NCI-H2196 treated with DMSO at 0.1 percent for 48 hours (cell line): Measurements from ENCODE around the gene RNPEPL1.

Experiments used
- DNase-seq: peaks from one replicate; lab custom pipeline; 2025; ENCODE audit not compliant: unreplicated experiment; lab: John Stamatoyannopoulos, UW

Gene RNPEPL1

GRCh38 chr2:240624011-240624949 lies 56.0 kb downstream of the RNPEPL1 start:
- no peak for DNase-seq

DNA sequence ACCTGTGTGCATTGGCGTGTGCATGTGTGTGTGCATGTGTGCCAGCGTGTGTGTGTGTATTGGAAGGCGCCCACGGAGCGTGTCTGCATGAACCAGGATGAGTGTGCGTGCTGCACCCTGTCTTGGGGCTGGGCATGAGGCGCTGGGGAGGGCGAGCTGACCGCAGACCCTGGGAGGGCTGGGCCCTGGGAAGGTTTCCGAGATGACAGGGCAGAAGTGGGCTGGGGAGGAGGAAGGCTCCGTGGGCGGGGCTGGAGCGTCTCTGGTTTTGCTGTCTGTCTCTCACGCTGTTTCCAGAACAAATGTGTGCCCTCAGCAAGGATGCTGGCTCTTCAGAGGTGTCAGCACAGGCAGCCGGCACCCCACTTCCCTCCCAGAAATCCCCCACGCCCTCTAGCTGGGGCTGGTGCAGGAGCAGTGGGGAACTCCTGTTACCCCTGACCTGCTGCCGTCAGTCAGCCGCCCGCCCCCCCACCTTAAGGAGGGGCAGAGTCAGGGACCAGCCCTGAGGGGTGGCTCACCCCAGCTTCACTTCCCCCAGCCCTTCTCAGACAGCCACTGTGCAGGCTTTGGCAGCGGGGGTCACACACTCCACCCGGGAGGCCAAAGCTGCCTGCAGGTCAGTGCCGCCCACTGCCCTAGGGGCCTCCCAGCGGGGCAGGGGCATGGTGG lies 56.8 kb downstream of the RNPEPL1 start, which contains the start of gene GPR35:
GPR35 (plus strand) TSS at position 531 of the 672 bp plus-strand sequence. CDS start 4,473 bp downstream, outside the sequence.
- DNase-seq, result no peak

DNA sequence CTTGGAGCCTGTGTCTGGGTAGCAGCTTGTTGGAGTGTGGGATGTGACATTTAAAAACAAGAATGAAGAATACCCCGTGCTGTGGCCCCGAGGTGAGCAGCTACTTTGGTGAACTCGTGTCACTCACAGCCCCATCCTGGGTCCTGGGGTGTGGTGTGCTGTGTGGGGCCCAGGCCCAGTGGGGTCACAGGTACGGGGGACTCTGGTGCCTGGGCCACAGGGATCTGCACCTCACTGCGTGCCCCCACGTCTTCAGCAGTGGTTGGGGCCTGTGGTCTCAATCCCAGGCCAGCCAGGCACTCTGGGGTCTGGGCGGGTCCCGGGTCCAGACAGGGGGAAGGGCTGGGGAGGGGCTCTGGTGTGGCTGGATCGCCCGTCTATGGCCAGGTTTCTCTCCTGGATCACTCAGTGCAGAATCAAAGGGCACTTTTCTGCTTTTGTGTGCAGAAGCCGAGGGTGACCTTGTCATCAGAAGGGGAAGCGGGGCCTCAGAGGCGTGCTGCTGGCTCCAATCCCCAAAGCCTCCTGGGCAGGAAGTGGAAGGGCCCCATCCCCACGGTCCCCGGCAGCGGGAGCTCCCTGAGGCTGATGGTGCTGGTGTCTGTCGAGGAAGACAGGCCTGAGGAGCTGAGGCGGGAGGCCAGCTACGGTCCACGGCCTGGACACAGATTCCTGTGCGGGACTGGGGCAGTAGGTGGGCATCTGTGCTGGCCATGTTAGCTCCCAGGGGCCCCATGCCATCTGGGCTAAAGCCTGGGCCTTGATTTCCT lies 58.4 kb downstream of the RNPEPL1 start:
- no peak for DNase-seq

DNA sequence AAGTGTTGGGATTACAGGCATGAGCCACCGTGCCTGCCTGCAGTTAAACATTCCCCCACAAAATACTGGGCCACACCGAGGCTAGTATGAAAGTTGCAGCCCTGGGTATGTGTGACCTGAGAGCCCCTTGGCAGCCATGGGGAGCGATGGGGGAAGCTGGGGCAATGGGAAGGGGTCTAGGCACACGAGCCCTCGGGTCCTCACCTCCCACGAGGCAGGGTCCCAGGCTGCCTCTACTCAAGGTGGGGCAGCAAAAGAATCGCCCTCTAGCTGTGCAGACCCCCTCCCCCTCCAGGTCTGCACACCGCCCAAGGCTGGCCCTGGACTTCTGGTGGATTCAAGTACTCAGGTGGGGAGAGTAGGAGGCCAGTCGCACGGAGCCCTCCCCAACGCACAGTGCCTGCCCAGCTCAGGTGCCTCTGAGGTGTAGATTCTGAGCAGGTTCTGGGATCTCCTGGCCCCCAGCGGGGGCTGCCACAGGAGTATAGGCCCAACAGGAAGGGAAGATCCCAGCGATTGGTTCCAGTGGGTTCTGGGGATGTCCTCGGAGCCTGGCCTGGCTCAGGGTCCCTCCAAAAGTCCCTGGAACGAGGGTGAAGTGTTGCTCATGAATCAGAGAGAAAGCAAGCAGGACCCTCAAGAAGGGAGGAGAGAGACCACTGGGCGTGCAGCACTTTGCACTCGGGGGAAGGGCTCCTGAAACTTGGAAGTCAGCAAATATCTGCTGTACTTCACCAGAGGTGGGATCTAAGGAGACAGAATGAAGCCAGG lies 59.6 kb downstream of the RNPEPL1 start:
- no peak for DNase-seq

GRCh38 chr2:240628507-240628807 lies 60.2 kb downstream of the RNPEPL1 start:
- no peak for DNase-seq

DNA sequence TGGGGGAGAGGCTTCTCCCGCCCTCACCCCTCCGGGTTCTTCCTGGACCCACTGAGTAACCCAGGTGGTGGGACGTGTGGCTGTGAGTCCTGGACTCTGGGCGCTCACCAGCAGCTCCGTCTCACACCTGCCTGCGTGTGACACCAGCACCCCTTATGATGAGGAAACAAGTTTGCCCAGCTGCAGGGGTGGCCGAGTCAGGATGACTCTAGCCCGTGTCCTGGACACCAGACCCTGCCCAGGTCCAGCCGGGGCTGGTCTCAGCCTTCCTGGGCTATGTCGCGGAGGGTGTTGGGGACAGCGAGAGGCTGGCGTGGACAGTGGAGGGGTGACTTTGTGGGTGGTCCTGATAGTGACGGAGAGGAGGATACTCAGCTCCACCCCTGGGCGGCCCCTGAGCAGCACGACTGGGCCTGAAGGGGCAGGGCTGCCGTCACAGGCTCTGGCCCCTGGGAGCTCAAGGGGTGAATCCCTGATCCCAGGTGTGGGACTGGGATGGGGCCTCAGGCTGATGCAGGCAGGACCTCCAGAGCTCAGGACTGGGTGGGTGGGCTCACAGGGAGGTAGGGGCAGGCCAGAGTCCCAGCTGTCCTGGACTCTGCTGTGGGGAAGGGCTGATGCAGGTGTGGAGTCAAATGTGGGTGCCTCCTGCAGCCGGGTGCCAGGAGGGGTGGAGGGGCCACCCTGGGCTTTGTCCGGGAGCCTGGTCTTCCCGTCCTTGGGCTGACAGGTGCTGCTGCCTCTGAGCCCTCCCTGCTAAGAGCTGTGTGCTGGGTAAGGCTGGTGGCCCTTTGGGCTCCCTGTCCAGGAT lies 60.7 kb downstream of the RNPEPL1 start:
- DNase-seq, result no peak

DNA sequence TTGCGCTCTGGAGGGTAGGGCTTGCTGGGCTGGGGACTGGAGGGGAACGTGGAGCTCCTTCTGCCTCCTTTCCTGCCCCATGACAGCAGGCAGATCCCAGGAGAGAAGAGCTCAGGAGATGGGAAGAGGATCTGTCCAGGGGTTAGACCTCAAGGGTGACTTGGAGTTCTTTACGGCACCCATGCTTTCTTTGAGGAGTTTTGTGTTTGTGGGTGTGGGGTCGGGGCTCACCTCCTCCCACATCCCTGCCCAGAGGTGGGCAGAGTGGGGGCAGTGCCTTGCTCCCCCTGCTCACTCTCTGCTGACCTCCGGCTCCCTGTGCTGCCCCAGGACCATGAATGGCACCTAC lies 61.3 kb downstream of the RNPEPL1 start:
- DNase-seq, result no peak

DNA sequence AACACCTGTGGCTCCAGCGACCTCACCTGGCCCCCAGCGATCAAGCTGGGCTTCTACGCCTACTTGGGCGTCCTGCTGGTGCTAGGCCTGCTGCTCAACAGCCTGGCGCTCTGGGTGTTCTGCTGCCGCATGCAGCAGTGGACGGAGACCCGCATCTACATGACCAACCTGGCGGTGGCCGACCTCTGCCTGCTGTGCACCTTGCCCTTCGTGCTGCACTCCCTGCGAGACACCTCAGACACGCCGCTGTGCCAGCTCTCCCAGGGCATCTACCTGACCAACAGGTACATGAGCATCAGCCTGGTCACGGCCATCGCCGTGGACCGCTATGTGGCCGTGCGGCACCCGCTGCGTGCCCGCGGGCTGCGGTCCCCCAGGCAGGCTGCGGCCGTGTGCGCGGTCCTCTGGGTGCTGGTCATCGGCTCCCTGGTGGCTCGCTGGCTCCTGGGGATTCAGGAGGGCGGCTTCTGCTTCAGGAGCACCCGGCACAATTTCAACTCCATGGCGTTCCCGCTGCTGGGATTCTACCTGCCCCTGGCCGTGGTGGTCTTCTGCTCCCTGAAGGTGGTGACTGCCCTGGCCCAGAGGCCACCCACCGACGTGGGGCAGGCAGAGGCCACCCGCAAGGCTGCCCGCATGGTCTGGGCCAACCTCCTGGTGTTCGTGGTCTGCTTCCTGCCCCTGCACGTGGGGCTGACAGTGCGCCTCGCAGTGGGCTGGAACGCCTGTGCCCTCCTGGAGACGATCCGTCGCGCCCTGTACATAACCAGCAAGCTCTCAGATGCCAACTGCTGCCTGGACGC lies 61.9 kb downstream of the RNPEPL1 start:
- no peak for DNase-seq
